Memory B cell (primary cell): ENCODE results near the gene WDR19.

Experiments
- ATAC-seq: fragments of 150-1000 bp; cut with Tn5 transposase; 2 replicates; pipeline ENCODE4 v1.10.0; 2021; ENCODE audit warnings: low read depth, mild to moderate bottlenecking, moderate library complexity
- DNase-seq, 2 donors: peaks; one replicate each; pipeline ENCODE4 v3.0.0; 2022; ENCODE audit warnings: low spot score in 2 of 2
- H3K27ac Mint-ChIP-seq: one replicate; pipeline ENCODE4 v1.8.0; 2022; ENCODE audit warnings: mild to moderate bottlenecking, moderate library complexity, mixed read lengths
- H3K27me3 Mint-ChIP-seq: one replicate; pipeline ENCODE4 v1.8.0; 2022; ENCODE audit warnings: mixed read lengths
- H3K36me3 Mint-ChIP-seq: one replicate; pipeline ENCODE4 v1.8.0; 2022; ENCODE audit warnings: mild to moderate bottlenecking, mixed read lengths
- H3K4me1 Mint-ChIP-seq: one replicate; pipeline ENCODE4 v1.8.0; 2022; ENCODE audit warnings: mixed read lengths
- H3K4me3 Mint-ChIP-seq: one replicate; pipeline ENCODE4 v1.8.0; 2022; ENCODE audit warnings: mild to moderate bottlenecking, moderate library complexity, mixed read lengths
- H3K9me3 Mint-ChIP-seq: one replicate; pipeline ENCODE4 v1.8.0; 2022; ENCODE audit warnings: mixed read lengths

Gene WDR19

DNA sequence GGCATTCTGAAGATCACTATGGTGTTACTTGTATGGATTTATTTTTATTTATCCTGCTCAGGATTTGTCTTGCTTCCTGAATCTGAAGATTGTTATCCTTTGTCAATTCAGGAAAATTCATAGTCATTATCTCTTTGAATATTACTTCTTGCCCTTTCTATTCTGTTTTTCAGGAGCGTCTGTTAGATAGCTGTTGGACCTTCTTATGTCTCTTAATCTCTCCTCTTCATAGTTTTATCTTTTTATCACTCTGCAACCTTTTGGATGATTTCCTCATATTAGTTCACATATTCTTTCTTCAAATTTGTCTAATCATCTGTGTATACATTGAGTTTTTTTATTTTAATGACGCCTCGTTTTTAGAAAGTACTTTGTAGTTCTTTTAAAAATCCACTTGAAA is 19.6 kb downstream of the WDR19 start:
- no peaks in the 10 kb centered on the region for H3K27me3 Mint-ChIP-seq
- ATAC-seq (no peak), DNase-seq (no peak)
- no peak overlapping the region for H3K4me3 Mint-ChIP-seq
- peaks cover 22% of the 10 kb centered on the region for H3K36me3 Mint-ChIP-seq
- H3K4me1 Mint-ChIP-seq: no peaks in the 10 kb centered on the region
- no peak overlapping the region for H3K27ac Mint-ChIP-seq
- peaks cover 3% of the 10 kb centered on the region for H3K9me3 Mint-ChIP-seq

GRCh38 chr4:39204543-39204942 is 22.2 kb downstream of the WDR19 start:
- peaks cover 3% of the 10 kb centered on the region for H3K9me3 Mint-ChIP-seq
- no peaks in the 10 kb centered on the region for H3K27me3 Mint-ChIP-seq
- H3K4me1 Mint-ChIP-seq: no peaks in the 10 kb centered on the region
- H3K36me3 Mint-ChIP-seq: peaks cover 31% of the 10 kb centered on the region
- DNase-seq (no peak), ATAC-seq (no peak)
- no peak overlapping the region for H3K27ac Mint-ChIP-seq
- no peak overlapping the region for H3K4me3 Mint-ChIP-seq

GRCh38 chr4:39205000-39205399 is 22.7 kb downstream of the WDR19 start:
- H3K27me3 Mint-ChIP-seq: no peaks in the 10 kb centered on the region
- H3K9me3 Mint-ChIP-seq: peaks cover 3% of the 10 kb centered on the region
- peaks cover 31% of the 10 kb centered on the region for H3K36me3 Mint-ChIP-seq
- no peaks in the 10 kb centered on the region for H3K4me1 Mint-ChIP-seq
- no peak overlapping the region for H3K4me3 Mint-ChIP-seq
- DNase-seq: no peak
- no peak for ATAC-seq
- no peak overlapping the region for H3K27ac Mint-ChIP-seq

DNA sequence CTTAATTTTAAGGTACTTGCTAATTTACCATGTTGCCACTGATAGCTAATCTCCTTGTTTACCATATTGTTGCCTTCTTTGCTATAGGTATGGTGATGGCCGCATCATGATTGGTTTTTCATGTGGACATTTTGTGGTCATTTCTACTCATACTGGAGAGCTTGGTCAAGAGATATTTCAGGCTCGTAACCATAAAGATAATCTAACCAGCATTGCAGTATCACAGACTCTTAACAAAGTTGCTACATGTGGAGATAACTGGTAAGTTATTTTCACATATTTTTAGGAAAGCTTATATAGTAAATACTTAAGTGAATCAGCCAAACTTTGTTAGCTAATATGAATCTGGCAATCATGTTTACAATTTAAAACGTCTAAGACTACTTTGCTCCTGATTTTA is 23.1 kb downstream of the WDR19 start:
- Mint-ChIP-seq H3K9me3 (peaks cover 3% of the 10 kb centered on the region), H3K36me3 (peaks cover 31% of the 10 kb centered on the region), H3K27ac (no peak overlapping the region), H3K4me3 (no peak overlapping the region), H3K27me3 (no peaks in the 10 kb centered on the region), H3K4me1 (no peaks in the 10 kb centered on the region)
- DNase-seq (no peak), ATAC-seq (no peak)

- H3K27ac Mint-ChIP-seq: no peak overlapping the region
- no peaks in the 10 kb centered on the region for H3K27me3 Mint-ChIP-seq
- H3K9me3 Mint-ChIP-seq: no peaks in the 10 kb centered on the region
- no peak overlapping the region for H3K4me3 Mint-ChIP-seq
- ATAC-seq (no peak), DNase-seq (no peak)
- H3K36me3 Mint-ChIP-seq: peaks cover 18% of the 10 kb centered on the region
- no peaks in the 10 kb centered on the region for H3K4me1 Mint-ChIP-seq
These were observed 45.6 kb downstream of the WDR19 start for GRCh38 chr4:39227906-39228305.

- Mint-ChIP-seq H3K9me3 (no peaks in the 10 kb centered on the region), H3K4me1 (no peaks in the 10 kb centered on the region), H3K27ac (no peak overlapping the region), H3K27me3 (no peaks in the 10 kb centered on the region), H3K36me3 (peaks cover 20% of the 10 kb centered on the region), H3K4me3 (no peak overlapping the region)
- ATAC-seq (no peak), DNase-seq (no peak)
These were observed 46.0 kb downstream of the WDR19 start for GRCh38 chr4:39228377-39228776.

GRCh38 chr4:39230462-39230861 is 48.1 kb downstream of the WDR19 start:
- Mint-ChIP-seq H3K36me3 (peaks cover 23% of the 10 kb centered on the region), H3K4me3 (no peak overlapping the region), H3K27ac (no peak overlapping the region), H3K27me3 (no peaks in the 10 kb centered on the region), H3K4me1 (no peaks in the 10 kb centered on the region), H3K9me3 (no peaks in the 10 kb centered on the region)
- ATAC-seq (no peak), DNase-seq (no peak)

GRCh38 chr4:39231660-39232059 is 49.3 kb downstream of the WDR19 start:
- Mint-ChIP-seq H3K4me1 (no peaks in the 10 kb centered on the region), H3K36me3 (peaks cover 27% of the 10 kb centered on the region), H3K4me3 (no peak overlapping the region), H3K27me3 (no peaks in the 10 kb centered on the region), H3K27ac (no peak overlapping the region), H3K9me3 (no peaks in the 10 kb centered on the region)
- ATAC-seq (no peak), DNase-seq (no peak)

GRCh38 chr4:39232100-39232499 is 49.8 kb downstream of the WDR19 start:
- no peak overlapping the region for H3K4me3 Mint-ChIP-seq
- H3K4me1 Mint-ChIP-seq: no peaks in the 10 kb centered on the region
- no peak overlapping the region for H3K27ac Mint-ChIP-seq
- H3K27me3 Mint-ChIP-seq: no peaks in the 10 kb centered on the region
- no peak for ATAC-seq
- H3K9me3 Mint-ChIP-seq: no peaks in the 10 kb centered on the region
- H3K36me3 Mint-ChIP-seq: peaks cover 28% of the 10 kb centered on the region
- DNase-seq: no peak

GRCh38 chr4:39233114-39233513 is 50.8 kb downstream of the WDR19 start:
- no peaks in the 10 kb centered on the region for H3K4me1 Mint-ChIP-seq
- H3K36me3 Mint-ChIP-seq: peaks cover 32% of the 10 kb centered on the region
- H3K27ac Mint-ChIP-seq: no peak overlapping the region
- no peaks in the 10 kb centered on the region for H3K9me3 Mint-ChIP-seq
- H3K27me3 Mint-ChIP-seq: no peaks in the 10 kb centered on the region
- ATAC-seq: no peak
- DNase-seq: no peak
- H3K4me3 Mint-ChIP-seq: no peak overlapping the region

- ATAC-seq: no peak
- no peaks in the 10 kb centered on the region for H3K4me1 Mint-ChIP-seq
- no peak for DNase-seq
- peaks cover 30% of the 10 kb centered on the region for H3K36me3 Mint-ChIP-seq
- no peak overlapping the region for H3K4me3 Mint-ChIP-seq
- no peak overlapping the region for H3K27ac Mint-ChIP-seq
- H3K27me3 Mint-ChIP-seq: no peaks in the 10 kb centered on the region
- H3K9me3 Mint-ChIP-seq: no peaks in the 10 kb centered on the region
These were observed 51.5 kb downstream of the WDR19 start for GRCh38 chr4:39233783-39234182.

DNA sequence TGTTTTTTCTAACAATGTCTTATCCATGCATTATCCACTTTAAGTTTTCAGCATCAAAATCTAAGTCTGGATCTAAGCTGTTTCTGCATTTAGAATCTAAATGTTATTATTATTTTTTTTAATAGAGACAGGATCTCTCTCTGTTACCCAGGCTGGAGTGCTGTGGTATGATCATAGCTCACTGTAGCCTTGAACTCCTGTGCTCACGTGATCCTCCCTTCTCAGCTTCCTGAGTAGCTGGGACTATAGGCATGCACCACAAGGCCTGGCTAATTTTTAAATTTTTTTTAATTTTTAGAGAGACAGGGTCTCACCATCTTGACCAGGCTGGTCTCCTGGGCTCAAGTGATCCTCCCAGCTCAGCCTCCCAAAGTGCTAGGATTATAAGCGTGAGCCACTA is 52.7 kb downstream of the WDR19 start:
- H3K4me3 Mint-ChIP-seq: no peak overlapping the region
- no peaks in the 10 kb centered on the region for H3K4me1 Mint-ChIP-seq
- peaks cover 23% of the 10 kb centered on the region for H3K36me3 Mint-ChIP-seq
- H3K9me3 Mint-ChIP-seq: no peaks in the 10 kb centered on the region
- no peaks in the 10 kb centered on the region for H3K27me3 Mint-ChIP-seq
- DNase-seq: no peak
- ATAC-seq: no peak
- no peak overlapping the region for H3K27ac Mint-ChIP-seq

- no peaks in the 10 kb centered on the region for H3K4me1 Mint-ChIP-seq
- no peaks in the 10 kb centered on the region for H3K27me3 Mint-ChIP-seq
- DNase-seq: no peak
- peaks cover 21% of the 10 kb centered on the region for H3K36me3 Mint-ChIP-seq
- no peak overlapping the region for H3K4me3 Mint-ChIP-seq
- no peak overlapping the region for H3K27ac Mint-ChIP-seq
- H3K9me3 Mint-ChIP-seq: no peaks in the 10 kb centered on the region
- ATAC-seq: no peak
These were observed 53.4 kb downstream of the WDR19 start for GRCh38 chr4:39235696-39236095.

DNA sequence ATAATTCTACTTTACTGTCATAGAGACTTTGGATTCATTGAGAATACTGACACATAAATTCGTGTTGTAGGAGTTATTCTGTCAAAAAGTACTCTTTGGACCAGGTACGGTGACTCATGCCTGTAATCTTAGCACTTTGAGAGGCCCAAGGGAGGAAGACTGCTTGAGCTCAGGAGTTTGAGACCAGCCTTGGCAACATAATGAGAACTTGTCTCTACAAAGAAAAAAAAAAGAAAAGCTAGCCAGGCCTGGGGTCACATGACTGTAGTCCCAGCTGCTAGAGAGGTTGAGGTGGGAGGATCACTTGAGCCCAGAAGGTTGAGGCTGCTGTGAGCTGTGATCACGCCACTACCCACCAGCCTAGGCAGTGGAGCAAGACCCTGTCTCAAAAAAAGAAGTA is 54.9 kb downstream of the WDR19 start:
- ATAC-seq (no peak), DNase-seq (no peak)
- no peaks in the 10 kb centered on the region for H3K4me1 Mint-ChIP-seq
- no peaks in the 10 kb centered on the region for H3K27me3 Mint-ChIP-seq
- peaks cover 19% of the 10 kb centered on the region for H3K36me3 Mint-ChIP-seq
- no peak overlapping the region for H3K4me3 Mint-ChIP-seq
- H3K9me3 Mint-ChIP-seq: no peaks in the 10 kb centered on the region
- no peak overlapping the region for H3K27ac Mint-ChIP-seq

DNA sequence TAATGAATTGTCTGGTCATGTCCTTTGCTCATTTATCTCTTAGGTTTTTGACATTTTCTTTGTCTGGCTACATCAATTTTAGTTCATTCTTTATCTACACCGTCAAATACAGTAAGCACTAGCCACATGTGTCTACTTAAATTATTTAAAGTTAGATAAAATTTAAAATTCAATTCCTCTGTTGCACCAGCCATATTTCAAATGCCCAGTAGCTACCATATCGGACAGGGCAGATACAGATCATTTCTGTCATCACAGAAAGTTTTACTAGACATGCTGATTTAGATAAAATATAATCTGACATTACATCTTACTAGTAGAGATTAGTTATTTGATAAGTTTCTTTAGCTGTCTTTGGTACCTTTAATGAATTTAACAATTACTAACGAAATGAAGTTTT is 61.1 kb downstream of the WDR19 start:
- Mint-ChIP-seq H3K9me3 (peaks cover 3% of the 10 kb centered on the region), H3K4me3 (no peak overlapping the region), H3K36me3 (peaks cover 9% of the 10 kb centered on the region), H3K4me1 (no peaks in the 10 kb centered on the region), H3K27ac (no peak overlapping the region), H3K27me3 (no peaks in the 10 kb centered on the region)
- ATAC-seq (no peak), DNase-seq (no peak)

DNA sequence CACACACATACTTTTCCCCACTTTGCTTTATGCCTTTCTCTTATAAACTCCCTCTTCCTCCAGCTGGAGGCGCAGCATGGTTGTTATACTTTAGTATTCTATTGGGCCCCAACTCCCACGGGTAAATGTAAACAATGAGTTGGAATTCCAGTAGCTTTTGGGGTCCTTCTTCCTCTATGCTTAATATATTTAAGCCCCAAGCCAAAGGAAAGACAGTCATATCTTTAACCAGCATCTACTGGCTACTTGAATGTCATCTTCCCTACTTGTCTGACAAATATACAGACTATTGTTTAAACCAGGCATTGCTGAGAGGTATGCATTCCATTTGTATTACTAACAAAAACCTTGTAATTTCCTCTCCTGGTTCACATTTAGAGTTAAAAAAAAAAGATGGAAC is 72.9 kb downstream of the WDR19 start:
- Mint-ChIP-seq H3K27me3 (no peaks in the 10 kb centered on the region), H3K4me3 (no peak overlapping the region), H3K4me1 (no peaks in the 10 kb centered on the region), H3K9me3 (no peaks in the 10 kb centered on the region), H3K36me3 (peaks cover 14% of the 10 kb centered on the region), H3K27ac (no peak overlapping the region)
- no peak for DNase-seq
- ATAC-seq: no peak
